ENCODE measurements around the gene TMEM225B. TPM values are rescaled to one million over a fixed set of nuclear protein-coding genes. Genes with fewer than 3 reads are reported as not detected.
"Not testable (repeated sequence)": the region's sequence is repeated elsewhere in the genome, so short reads cannot be mapped to it uniquely, and the experiment has no call there.

Gene TMEM225B
- total and polyA plus RNA-seq, 11 donors: 0.10 to 0.52 (median 0.51) TPM; not detected in 6

GRCh38 chr7:99579956-99580777 is 17.9 kb upstream of the TMEM225B start:
- DNase-seq (peak; percentile 28 to 71 (median 36)), ATAC-seq (peak; percentile 18 to 72 (median 62))
- 2 to 4% (median 2%) methylated on average over 35 to 54 of the region's 54 CpGs for WGBS, 4 donors
- Histone ChIP-seq H3K27ac (peak overlapping the region in 6 of 12 donors; percentile 44 to 61 (median 50)), H3K36me3 (no peaks in the 10 kb centered on the region), H3K4me3 (peak overlapping the region; percentile 43 to 82 (median 66)), H3K4me1 (peaks cover 0 to 19% (median 7%) of the 10 kb centered on the region in 12 donors), H3K27me3 (no peaks in the 10 kb centered on the region), H3K9me3 (no peaks in the 10 kb centered on the region)
- TF ChIP-seq POLR2A (IDR thresholded peaks at IDR 0.05): no peak
- TF ChIP-seq, protein P1, sequence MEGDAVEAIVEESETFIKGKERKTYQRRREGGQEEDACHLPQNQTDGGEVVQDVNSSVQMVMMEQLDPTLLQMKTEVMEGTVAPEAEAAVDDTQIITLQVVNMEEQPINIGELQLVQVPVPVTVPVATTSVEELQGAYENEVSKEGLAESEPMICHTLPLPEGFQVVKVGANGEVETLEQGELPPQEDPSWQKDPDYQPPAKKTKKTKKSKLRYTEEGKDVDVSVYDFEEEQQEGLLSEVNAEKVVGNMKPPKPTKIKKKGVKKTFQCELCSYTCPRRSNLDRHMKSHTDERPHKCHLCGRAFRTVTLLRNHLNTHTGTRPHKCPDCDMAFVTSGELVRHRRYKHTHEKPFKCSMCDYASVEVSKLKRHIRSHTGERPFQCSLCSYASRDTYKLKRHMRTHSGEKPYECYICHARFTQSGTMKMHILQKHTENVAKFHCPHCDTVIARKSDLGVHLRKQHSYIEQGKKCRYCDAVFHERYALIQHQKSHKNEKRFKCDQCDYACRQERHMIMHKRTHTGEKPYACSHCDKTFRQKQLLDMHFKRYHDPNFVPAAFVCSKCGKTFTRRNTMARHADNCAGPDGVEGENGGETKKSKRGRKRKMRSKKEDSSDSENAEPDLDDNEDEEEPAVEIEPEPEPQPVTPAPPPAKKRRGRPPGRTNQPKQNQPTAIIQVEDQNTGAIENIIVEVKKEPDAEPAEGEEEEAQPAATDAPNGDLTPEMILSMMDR (IDR thresholded peaks at IDR 0.05): peak in 11 of 12 donors; percentile 9 to 56 (median 32)
- intact Hi-C loops (cut with DNase I): no loop called here

DNA sequence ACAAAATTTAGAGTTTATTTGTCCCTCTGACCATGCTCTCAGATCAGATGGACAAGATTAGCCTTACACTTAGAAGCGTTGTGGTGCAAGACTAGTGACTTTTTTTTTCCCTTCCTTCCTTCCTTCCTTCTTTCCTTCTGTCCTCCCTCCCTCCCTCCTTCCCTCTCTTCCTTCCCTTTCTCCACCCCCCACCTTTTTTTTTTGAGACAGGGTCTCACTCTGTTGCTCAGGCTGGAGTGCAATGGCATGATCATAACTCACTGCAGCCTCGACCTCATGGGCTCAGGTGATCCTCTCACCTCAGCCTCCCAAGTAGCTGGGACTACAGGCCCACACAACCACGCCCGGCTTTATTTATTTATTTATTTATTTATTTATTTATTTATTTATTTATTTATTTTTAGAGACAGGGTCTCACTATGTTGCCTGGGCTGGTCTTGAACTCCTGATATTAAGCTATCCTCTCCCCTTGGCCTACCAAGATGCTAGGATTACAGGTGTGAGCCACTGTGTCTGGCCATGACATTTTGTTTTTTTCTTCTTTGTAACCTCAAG is 17.2 kb upstream of the TMEM225B start:
- ATAC-seq; H3K27me3 ChIP-seq; H3K36me3 ChIP-seq; intact Hi-C loops (cut with DNase I); DNase-seq; H3K9me3 ChIP-seq: not testable (repeated sequence)
- WGBS, 4 donors: 55 to 63% (median 57%) methylated on average over 4 of the region's 4 CpGs
- peaks cover 0 to 19% (median 7%) of the 10 kb centered on the region in 12 donors for H3K4me1 ChIP-seq
- peak overlapping the region; percentile 43 to 82 (median 66) for H3K4me3 ChIP-seq
- peak overlapping the region in 3 of 12 donors; percentile 49 to 61 (median 59) for H3K27ac ChIP-seq

- intact Hi-C loops (cut with DNase I): no loop called here
- DNase-seq (no peak), ATAC-seq (no peak)
- H3K36me3 ChIP-seq: no peaks in the 10 kb centered on the region
- 81 to 88% (median 84%) methylated on average over 3 of the region's 3 CpGs for WGBS, 4 donors
- H3K9me3 ChIP-seq: no peaks in the 10 kb centered on the region
- TF ChIP-seq POLR2A (IDR thresholded peaks at IDR 0.05): no peak
- TF ChIP-seq, protein P1 (IDR thresholded peaks at IDR 0.05): no peak
- no peaks in the 10 kb centered on the region for H3K4me1 ChIP-seq
- peaks cover 0 to 18% (median 0%) of the 10 kb centered on the region in 9 donors for H3K27me3 ChIP-seq
- H3K4me3 ChIP-seq: no peak overlapping the region
- H3K27ac ChIP-seq: no peak overlapping the region
Observed at GRCh38 chr7:99588868-99589267, 9.2 kb upstream of the TMEM225B start.

DNA sequence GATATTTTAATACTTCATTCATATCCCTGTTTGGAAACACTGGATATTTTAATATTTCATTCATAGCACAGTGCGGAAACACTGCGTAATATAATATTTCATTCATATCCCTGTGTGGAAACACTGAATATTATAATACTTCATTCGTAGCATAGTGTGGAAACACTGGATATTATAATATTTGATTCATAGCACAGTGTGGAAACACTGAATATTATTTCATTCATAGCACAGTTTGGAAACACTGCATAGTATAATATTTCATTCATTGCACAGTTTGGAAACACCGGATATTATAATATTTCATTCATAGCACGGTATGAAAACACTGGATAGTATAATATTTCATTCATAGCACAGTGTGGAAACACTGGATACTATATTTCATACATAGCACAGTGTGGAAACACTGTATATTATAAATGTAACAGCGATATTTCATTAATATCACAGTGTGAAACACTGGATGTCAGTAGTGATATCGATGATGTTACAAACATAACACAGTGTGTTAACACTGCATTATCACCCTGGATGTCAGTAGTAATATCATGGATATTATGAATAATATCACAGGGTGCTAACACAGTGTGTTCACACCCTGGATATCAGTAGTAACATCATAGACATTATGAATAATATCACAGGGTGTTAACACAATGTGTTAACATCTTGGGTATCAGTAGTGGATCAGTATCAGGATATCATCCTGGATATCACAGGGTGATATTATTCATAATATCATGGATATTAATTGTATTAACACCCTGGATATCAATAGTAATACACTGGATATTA is 2.9 kb upstream of the TMEM225B start:
- Histone ChIP-seq H3K27me3 (no peaks in the 10 kb centered on the region), H3K27ac (no peak overlapping the region), H3K36me3 (no peaks in the 10 kb centered on the region), H3K9me3 (no peaks in the 10 kb centered on the region), H3K4me1 (no peaks in the 10 kb centered on the region), H3K4me3 (no peak overlapping the region)
- DNase-seq (no peak), ATAC-seq (no peak)
- 80 to 83% (median 80%) methylated on average over 7 of the region's 7 CpGs for WGBS, 4 donors
- TF ChIP-seq, protein P1 (IDR thresholded peaks at IDR 0.05): no peak
- TF ChIP-seq POLR2A (IDR thresholded peaks at IDR 0.05): no peak
- intact Hi-C loops (cut with DNase I): no loop called here

Measured in heart left ventricle (tissue), 16 donors.